Measurements from ENCODE around the gene EIF5B.

GRCh38 chr2:99356853-99357252 is 19.7 kb downstream of the EIF5B start:
- no peak for TF ChIP-seq CTCF (conservative IDR thresholded peaks at IDR 0.05 in 1 of 2, IDR thresholded peaks at IDR 0.05 in 1 of 2; ENCODE audit: low read depth in 1 of 2, low read length in 2 of 2)
- no peak for TF ChIP-seq EZH2 (IDR thresholded peaks at IDR 0.05; ENCODE audit: low read length, missing control alignments)
